Liver (tissue), 9 donors: ENCODE results near the gene HDLBP. TPM values are rescaled to one million over a fixed set of nuclear protein-coding genes. Genes with fewer than 3 reads are reported as not detected.

Source experiments
- DNase-seq: peaks from one replicate; pipeline ENCODE4 v3.0.0-alpha.2; 2017; ENCODE audit warnings: low spot score
- H3K27ac ChIP-seq, 2 donors: one replicate each; pipeline ENCODE4 v1.7.0; 2013; ENCODE audit warnings: inconsistent platforms in 2 of 2, low read length in 2 of 2, control low read depth in 1 of 2, low read depth in 1 of 2, mild to moderate bottlenecking in 1 of 2
- H3K27me3 ChIP-seq, 4 donors: one replicate each; pipeline versions ENCODE4 v1.6.1 to v1.7.0; 2013; ENCODE audit warnings: low read length in 3 of 4, inconsistent platforms in 1 of 4, mild to moderate bottlenecking in 1 of 4, moderate library complexity in 1 of 4; ENCODE audit not compliant: control insufficient read depth in 4 of 4, insufficient read depth in 4 of 4
- H3K36me3 ChIP-seq, 4 donors: one replicate each; pipeline versions ENCODE4 v1.6.1 to v1.7.0; 2013; ENCODE audit warnings: low read length in 3 of 4, mild to moderate bottlenecking in 3 of 4, low read depth in 1 of 4, moderate library complexity in 1 of 4; ENCODE audit not compliant: control insufficient read depth in 4 of 4, insufficient read depth in 3 of 4
- H3K4me1 ChIP-seq, 4 donors: one replicate each; pipeline versions ENCODE4 v1.6.1 to v1.7.0; 2013; ENCODE audit warnings: low read length in 3 of 4, mild to moderate bottlenecking in 3 of 4, moderate library complexity in 1 of 4; ENCODE audit not compliant: control insufficient read depth in 4 of 4, insufficient read depth in 4 of 4
- H3K4me3 ChIP-seq, 3 donors: one replicate each; pipeline versions ENCODE4 v1.6.1 to v1.7.0; 2013; ENCODE audit warnings: low read length in 3 of 3, control low read depth in 1 of 3, low read depth in 1 of 3, mild to moderate bottlenecking in 1 of 3
- H3K9ac ChIP-seq, 2 donors: one replicate each; pipeline ENCODE4 v1.7.0; 2013; ENCODE audit warnings: low read length in 2 of 2, mild to moderate bottlenecking in 2 of 2, moderate library complexity in 2 of 2, control low read depth in 1 of 2, low read depth in 1 of 2
- H3K9me3 ChIP-seq, 4 donors: one replicate each; pipeline versions ENCODE4 v1.6.1 to v1.7.0; 2013; ENCODE audit warnings: low read length in 3 of 4; ENCODE audit not compliant: control insufficient read depth in 4 of 4
- ATF3 ChIP-seq: IDR thresholded peaks from 2 replicates; pipeline ENCODE4 v1.6.1; 2016; ENCODE audit warnings: antibody characterized with exemption
- CTCF ChIP-seq: fragments of 150-350 bp; IDR thresholded peaks from 2 replicates; pipeline ENCODE4 v1.5.1; 2017; ENCODE audit warnings: improper control_type of control experiment, low read depth, low read length; ENCODE audit not compliant: missing input control
- EGR1 ChIP-seq, 2 donors: IDR thresholded peaks; 2 replicates each; pipeline ENCODE4 v1.6.1; 2016 to 2018; ENCODE audit warnings: antibody characterized with exemption in 2 of 2, low read depth in 2 of 2
- FOXA1 ChIP-seq: IDR thresholded peaks from 2 replicates; pipeline ENCODE4 v1.6.1; 2016; ENCODE audit warnings: antibody characterized with exemption
- FOXA2 ChIP-seq: IDR thresholded peaks from 2 replicates; pipeline ENCODE4 v1.6.1; 2016; ENCODE audit warnings: antibody characterized with exemption
- GABPA ChIP-seq, 2 donors: IDR thresholded peaks in 1 of 2; conservative IDR thresholded peaks in 1 of 2; 2 replicates each; pipeline ENCODE4 v1.6.1; 2016; ENCODE audit warnings: antibody characterized with exemption in 2 of 2, mild to moderate bottlenecking in 1 of 2, moderate library complexity in 1 of 2
- HNF4A ChIP-seq, 2 donors: conservative IDR thresholded peaks; 2 replicates each; pipeline ENCODE4 v1.6.1; 2016; ENCODE audit warnings: antibody characterized with exemption in 2 of 2, mild to moderate bottlenecking in 2 of 2
- HNF4G ChIP-seq: IDR thresholded peaks from 2 replicates; pipeline ENCODE4 v1.6.1; 2016; ENCODE audit warnings: antibody characterized with exemption
- JUND ChIP-seq, 2 donors: IDR thresholded peaks; 2 replicates each; pipeline ENCODE4 v1.6.1; 2016; ENCODE audit warnings: antibody characterized with exemption in 2 of 2
- NR2F2 ChIP-seq: IDR thresholded peaks from 2 replicates; pipeline ENCODE4 v1.6.1; 2016; ENCODE audit warnings: antibody characterized with exemption
- RAD21 ChIP-seq, 2 donors: IDR thresholded peaks; 2 replicates each; pipeline ENCODE4 v1.6.1; 2016; ENCODE audit warnings: antibody characterized with exemption in 2 of 2, mild to moderate bottlenecking in 2 of 2
- RXRA ChIP-seq, 2 donors: IDR thresholded peaks; 2 replicates each; pipeline ENCODE4 v1.6.1; 2017 to 2018; ENCODE audit warnings: antibody characterized with exemption in 2 of 2, mild to moderate bottlenecking in 1 of 2
- SP1 ChIP-seq: IDR thresholded peaks from 2 replicates; pipeline ENCODE4 v1.6.1; 2018; ENCODE audit warnings: antibody characterized with exemption, mild to moderate bottlenecking
- TAF1 ChIP-seq: conservative IDR thresholded peaks from 2 replicates; pipeline ENCODE4 v1.6.1; 2016; ENCODE audit warnings: antibody characterized with exemption, mild to moderate bottlenecking
- YY1 ChIP-seq: IDR thresholded peaks from 2 replicates; pipeline ENCODE4 v1.6.1; 2016; ENCODE audit warnings: antibody characterized with exemption, mild to moderate bottlenecking
- WGBS: extraction: QIAGEN DNeasy Blood & Tissue Kit; methylation state at CpG from one replicate; pipeline ENCODE4 v1.1.7; 2013; 5-methylcytosine and 5-hydroxymethylcytosine counted together
- polyA plus RNA-seq, 2 donors: library from polyadenylated mRNA; stranded (reverse) in 1 of 2; unstranded in 1 of 2; fragments of 200-250 nt in 1 of 2; fragments of >200 nt in 1 of 2; fragmentation: Nextera tagmentation in 1 of 2; extraction: Ambion mirVana in 1 of 2; gene quantifications; one replicate each; pipeline versions ENCODE4 v1.2.1 to v1.2.3, GENCODE V29; 2013 to 2015
- total RNA-seq, 2 donors: library from RNA; depleted of rRNA; stranded (reverse); fragments of >200 nt; gene quantifications; one replicate each; pipeline ENCODE4 v1.2.3, GENCODE V29; 2014
- TF ChIP-seq, protein P1 (sequence below): IDR thresholded peaks from 2 replicates; pipeline ENCODE4 v1.6.1; 2016; ENCODE audit warnings: antibody characterized with exemption, mild to moderate bottlenecking
- TF ChIP-seq, protein P2 (sequence below): IDR thresholded peaks from 2 replicates; pipeline ENCODE4 v1.6.1; 2016; ENCODE audit warnings: antibody characterized with exemption
- TF ChIP-seq, protein P3 (sequence below): IDR thresholded peaks from 2 replicates; pipeline ENCODE4 v1.6.1; 2016; ENCODE audit warnings: antibody characterized with exemption
- donor health status: healthy.
- donor health status: healthy.
- donor health status: healthy.
- donor health status: healthy.
- donor health status: healthy.

Gene HDLBP
- total and polyA plus RNA-seq, 4 donors: 219 to 580 (median 258) TPM

DNA sequence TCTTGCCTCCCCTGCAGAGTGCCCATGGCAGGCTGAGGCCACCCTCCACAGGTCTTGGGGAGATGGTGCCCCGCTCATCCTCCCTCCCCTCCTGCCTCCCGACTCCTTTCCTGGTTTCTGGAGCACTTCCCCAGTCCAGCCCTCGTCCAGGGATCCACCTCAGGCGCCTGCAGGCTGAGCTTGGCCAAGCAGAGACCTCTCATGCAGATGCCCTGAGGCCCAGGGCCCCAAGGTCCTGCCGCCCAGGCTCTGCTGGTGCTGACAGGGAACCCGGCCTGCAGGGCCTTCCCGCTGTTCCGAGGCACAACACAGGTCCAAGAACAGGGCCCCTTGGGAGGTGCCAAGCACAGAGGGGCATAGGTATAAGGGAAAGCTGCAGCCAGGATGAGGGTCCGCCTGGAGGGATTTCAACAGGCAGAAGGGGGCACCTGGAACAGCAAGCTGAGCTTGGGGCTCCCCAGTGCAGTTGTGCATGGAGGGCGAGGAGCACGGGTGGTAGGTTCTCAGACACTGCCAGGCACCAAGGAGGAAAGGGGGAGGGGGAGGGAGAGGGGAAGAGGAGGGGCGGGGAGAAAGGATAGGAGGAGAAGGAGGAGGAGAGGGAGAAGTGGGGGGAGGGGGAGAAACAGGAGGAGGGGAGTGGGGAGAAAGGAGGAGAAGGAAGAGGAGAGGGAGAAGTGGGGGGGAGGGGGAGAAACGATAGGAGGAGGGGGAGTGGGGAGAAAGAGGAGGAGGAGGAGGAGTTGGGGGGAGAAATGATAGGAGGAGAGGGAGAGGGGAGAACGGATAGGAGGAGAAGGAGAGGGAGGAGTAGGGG lies 128.2 kb downstream of the HDLBP start:
- H3K36me3 ChIP-seq: peaks cover 0 to 11% (median 3%) of the 10 kb centered on the region in 4 donors
- WGBS: 65% methylated on average over 14 of the region's 14 CpGs
- no peak overlapping the region for H3K27ac ChIP-seq
- no peak overlapping the region for H3K4me3 ChIP-seq
- no peaks in the 10 kb centered on the region for H3K27me3 ChIP-seq
- no peaks in the 10 kb centered on the region for H3K9me3 ChIP-seq
- TF ChIP-seq, protein P1, sequence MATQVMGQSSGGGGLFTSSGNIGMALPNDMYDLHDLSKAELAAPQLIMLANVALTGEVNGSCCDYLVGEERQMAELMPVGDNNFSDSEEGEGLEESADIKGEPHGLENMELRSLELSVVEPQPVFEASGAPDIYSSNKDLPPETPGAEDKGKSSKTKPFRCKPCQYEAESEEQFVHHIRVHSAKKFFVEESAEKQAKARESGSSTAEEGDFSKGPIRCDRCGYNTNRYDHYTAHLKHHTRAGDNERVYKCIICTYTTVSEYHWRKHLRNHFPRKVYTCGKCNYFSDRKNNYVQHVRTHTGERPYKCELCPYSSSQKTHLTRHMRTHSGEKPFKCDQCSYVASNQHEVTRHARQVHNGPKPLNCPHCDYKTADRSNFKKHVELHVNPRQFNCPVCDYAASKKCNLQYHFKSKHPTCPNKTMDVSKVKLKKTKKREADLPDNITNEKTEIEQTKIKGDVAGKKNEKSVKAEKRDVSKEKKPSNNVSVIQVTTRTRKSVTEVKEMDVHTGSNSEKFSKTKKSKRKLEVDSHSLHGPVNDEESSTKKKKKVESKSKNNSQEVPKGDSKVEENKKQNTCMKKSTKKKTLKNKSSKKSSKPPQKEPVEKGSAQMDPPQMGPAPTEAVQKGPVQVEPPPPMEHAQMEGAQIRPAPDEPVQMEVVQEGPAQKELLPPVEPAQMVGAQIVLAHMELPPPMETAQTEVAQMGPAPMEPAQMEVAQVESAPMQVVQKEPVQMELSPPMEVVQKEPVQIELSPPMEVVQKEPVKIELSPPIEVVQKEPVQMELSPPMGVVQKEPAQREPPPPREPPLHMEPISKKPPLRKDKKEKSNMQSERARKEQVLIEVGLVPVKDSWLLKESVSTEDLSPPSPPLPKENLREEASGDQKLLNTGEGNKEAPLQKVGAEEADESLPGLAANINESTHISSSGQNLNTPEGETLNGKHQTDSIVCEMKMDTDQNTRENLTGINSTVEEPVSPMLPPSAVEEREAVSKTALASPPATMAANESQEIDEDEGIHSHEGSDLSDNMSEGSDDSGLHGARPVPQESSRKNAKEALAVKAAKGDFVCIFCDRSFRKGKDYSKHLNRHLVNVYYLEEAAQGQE: no peak
- TF ChIP-seq, protein P2, sequence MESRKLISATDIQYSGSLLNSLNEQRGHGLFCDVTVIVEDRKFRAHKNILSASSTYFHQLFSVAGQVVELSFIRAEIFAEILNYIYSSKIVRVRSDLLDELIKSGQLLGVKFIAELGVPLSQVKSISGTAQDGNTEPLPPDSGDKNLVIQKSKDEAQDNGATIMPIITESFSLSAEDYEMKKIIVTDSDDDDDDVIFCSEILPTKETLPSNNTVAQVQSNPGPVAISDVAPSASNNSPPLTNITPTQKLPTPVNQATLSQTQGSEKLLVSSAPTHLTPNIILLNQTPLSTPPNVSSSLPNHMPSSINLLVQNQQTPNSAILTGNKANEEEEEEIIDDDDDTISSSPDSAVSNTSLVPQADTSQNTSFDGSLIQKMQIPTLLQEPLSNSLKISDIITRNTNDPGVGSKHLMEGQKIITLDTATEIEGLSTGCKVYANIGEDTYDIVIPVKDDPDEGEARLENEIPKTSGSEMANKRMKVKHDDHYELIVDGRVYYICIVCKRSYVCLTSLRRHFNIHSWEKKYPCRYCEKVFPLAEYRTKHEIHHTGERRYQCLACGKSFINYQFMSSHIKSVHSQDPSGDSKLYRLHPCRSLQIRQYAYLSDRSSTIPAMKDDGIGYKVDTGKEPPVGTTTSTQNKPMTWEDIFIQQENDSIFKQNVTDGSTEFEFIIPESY: no peak
- TF ChIP-seq NR2F2 (no peak), FOXA2 (no peak), TAF1 (no peak), HNF4G (no peak), CTCF (no peak), FOXA1 (no peak), RXRA (IDR thresholded peaks at IDR 0.05) (no peak), ATF3 (no peak), YY1 (no peak), GABPA (IDR thresholded peaks at IDR 0.05 in 1 of 2, conservative IDR thresholded peaks at IDR 0.05 in 1 of 2) (no peak), HNF4A (conservative IDR thresholded peaks at IDR 0.05) (no peak), EGR1 (IDR thresholded peaks at IDR 0.05; ENCODE audit: low read depth in 2 of 2) (no peak), SP1 (no peak), RAD21 (IDR thresholded peaks at IDR 0.05) (no peak), JUND (IDR thresholded peaks at IDR 0.05) (no peak)
- TF ChIP-seq, protein P3, sequence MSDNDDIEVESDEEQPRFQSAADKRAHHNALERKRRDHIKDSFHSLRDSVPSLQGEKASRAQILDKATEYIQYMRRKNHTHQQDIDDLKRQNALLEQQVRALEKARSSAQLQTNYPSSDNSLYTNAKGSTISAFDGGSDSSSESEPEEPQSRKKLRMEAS: no peak
- no peak for DNase-seq
- no peaks in the 10 kb centered on the region for H3K4me1 ChIP-seq
- H3K9ac ChIP-seq: no peak overlapping the region
